ENCODE data around the gene GALNT17.

Gene GALNT17

DNA sequence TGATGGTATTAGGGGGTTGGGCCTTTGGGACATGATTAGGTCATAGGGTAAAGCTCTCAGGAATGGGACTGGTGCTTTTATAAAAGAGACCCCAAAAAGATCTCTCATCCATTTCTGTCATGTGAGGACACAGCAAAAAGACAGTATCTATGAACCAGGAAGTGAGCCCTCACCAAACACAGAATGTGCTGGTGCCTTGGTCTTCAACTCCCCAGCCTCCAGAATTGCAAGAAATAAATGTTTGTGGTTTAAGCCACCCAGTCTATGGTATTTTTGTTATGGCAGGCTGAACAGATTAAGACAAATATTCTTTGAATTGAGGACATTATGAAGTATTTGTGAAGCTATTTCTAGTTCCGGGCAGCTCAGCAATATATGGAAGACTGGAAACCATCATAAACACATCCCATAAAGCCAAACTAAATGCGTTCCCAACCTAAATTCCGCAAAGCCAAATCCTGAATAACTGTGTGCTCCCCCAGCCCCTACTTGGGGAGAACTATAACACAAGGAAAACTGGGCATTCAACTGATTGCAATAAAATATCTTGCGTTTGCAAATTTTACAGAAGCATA is 153.7 kb downstream of the GALNT17 start:
- no peaks in the 10 kb centered on the region for H3K4me1 ChIP-seq (ENCODE audit: low read length)
- TF ChIP-seq, protein P1, sequence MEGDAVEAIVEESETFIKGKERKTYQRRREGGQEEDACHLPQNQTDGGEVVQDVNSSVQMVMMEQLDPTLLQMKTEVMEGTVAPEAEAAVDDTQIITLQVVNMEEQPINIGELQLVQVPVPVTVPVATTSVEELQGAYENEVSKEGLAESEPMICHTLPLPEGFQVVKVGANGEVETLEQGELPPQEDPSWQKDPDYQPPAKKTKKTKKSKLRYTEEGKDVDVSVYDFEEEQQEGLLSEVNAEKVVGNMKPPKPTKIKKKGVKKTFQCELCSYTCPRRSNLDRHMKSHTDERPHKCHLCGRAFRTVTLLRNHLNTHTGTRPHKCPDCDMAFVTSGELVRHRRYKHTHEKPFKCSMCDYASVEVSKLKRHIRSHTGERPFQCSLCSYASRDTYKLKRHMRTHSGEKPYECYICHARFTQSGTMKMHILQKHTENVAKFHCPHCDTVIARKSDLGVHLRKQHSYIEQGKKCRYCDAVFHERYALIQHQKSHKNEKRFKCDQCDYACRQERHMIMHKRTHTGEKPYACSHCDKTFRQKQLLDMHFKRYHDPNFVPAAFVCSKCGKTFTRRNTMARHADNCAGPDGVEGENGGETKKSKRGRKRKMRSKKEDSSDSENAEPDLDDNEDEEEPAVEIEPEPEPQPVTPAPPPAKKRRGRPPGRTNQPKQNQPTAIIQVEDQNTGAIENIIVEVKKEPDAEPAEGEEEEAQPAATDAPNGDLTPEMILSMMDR (IDR thresholded peaks at IDR 0.05; ENCODE audit: low read depth, low read length) = no peak
- TF ChIP-seq EZH2phosphoT487 (IDR thresholded peaks at IDR 0.05; ENCODE audit: low read depth) = no peak
- H3K27ac ChIP-seq (ENCODE audit: low read length) = no peak overlapping the region
- no peak overlapping the region for H3K4me3 ChIP-seq (ENCODE audit: low read length)
- no peak overlapping the region for H2AFZ ChIP-seq (ENCODE audit: low read depth, low read length)
- no peaks in the 10 kb centered on the region for H3K36me3 ChIP-seq (replicated peaks; ENCODE audit: low read depth, low read length)
- no peaks in the 10 kb centered on the region for H3K79me2 ChIP-seq (ENCODE audit: low read length)
- no peak overlapping the region for H3K4me2 ChIP-seq (ENCODE audit: low read length)
- H3K9ac ChIP-seq (ENCODE audit: low read length) = no peak overlapping the region
- no peaks in the 10 kb centered on the region for H3K9me3 ChIP-seq (ENCODE audit: insufficient read depth, low read length)
- H3K27me3 ChIP-seq (ENCODE audit: low read depth, low read length) = no peaks in the 10 kb centered on the region
- H4K20me1 ChIP-seq (ENCODE audit: insufficient read depth, low read length) = no peaks in the 10 kb centered on the region

DNA sequence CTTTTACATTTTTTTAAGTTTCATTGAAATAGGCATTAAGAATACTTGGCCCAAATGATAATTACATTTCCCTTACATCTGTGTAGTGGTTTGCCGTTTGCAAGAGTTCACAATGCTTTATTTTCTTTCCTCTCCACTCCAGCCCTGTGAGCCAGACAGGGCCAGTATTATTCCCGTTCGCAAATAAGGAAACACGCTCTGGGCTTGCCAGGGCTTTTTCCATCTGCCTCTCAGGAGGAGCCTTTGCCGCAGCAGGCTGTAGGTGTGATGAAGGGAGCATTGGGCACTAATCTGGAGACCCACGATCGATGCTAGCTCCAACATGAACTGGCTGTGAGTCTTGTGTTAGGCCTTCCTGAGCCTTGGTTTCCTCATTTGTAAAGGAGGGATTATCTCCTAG is 154.4 kb downstream of the GALNT17 start:
- Histone ChIP-seq H3K4me2 (ENCODE audit: low read length) (no peak overlapping the region), H4K20me1 (ENCODE audit: insufficient read depth, low read length) (no peaks in the 10 kb centered on the region), H3K9ac (ENCODE audit: low read length) (no peak overlapping the region), H3K4me1 (ENCODE audit: low read length) (no peaks in the 10 kb centered on the region), H3K27ac (ENCODE audit: low read length) (no peak overlapping the region), H3K27me3 (ENCODE audit: low read depth, low read length) (no peaks in the 10 kb centered on the region), H3K79me2 (ENCODE audit: low read length) (no peaks in the 10 kb centered on the region), H3K4me3 (ENCODE audit: low read length) (no peak overlapping the region), H3K36me3 (replicated peaks; ENCODE audit: low read depth, low read length) (no peaks in the 10 kb centered on the region), H3K9me3 (ENCODE audit: insufficient read depth, low read length) (no peaks in the 10 kb centered on the region), H2AFZ (ENCODE audit: low read depth, low read length) (no peak overlapping the region)
- TF ChIP-seq, protein P1 (IDR thresholded peaks at IDR 0.05; ENCODE audit: low read depth, low read length) = no peak
- TF ChIP-seq EZH2phosphoT487 (IDR thresholded peaks at IDR 0.05; ENCODE audit: low read depth) = no peak

DNA sequence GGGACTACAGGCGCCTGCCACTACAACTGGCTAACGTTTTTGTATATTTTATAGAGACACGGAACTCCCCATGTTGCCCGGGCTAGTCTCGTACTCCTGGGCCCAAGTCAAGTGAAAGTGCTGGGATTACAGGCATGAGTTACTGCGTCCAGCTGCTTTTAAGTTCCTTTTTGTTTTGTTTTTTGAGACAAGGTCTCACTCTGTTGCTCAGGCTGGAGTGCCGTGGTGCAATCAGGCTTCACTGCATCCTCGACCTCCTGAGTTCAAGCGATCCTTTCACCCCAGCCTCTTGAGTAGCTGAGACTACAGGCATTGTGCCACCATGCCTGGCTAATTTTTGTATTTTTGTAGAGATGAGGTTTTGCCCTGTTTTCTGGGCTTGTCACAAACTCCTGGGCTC is 155.0 kb downstream of the GALNT17 start:
- no peak overlapping the region for H3K9ac ChIP-seq (ENCODE audit: low read length)
- H3K27me3 ChIP-seq (ENCODE audit: low read depth, low read length) = no peaks in the 10 kb centered on the region
- H3K27ac ChIP-seq (ENCODE audit: low read length) = no peak overlapping the region
- H3K4me3 ChIP-seq (ENCODE audit: low read length) = no peak overlapping the region
- H4K20me1 ChIP-seq (ENCODE audit: insufficient read depth, low read length) = no peaks in the 10 kb centered on the region
- H3K9me3 ChIP-seq (ENCODE audit: insufficient read depth, low read length) = no peaks in the 10 kb centered on the region
- TF ChIP-seq, protein P1 (IDR thresholded peaks at IDR 0.05; ENCODE audit: low read depth, low read length) = no peak
- no peak for TF ChIP-seq EZH2phosphoT487 (IDR thresholded peaks at IDR 0.05; ENCODE audit: low read depth)
- H3K36me3 ChIP-seq (replicated peaks; ENCODE audit: low read depth, low read length) = no peaks in the 10 kb centered on the region
- no peak overlapping the region for H2AFZ ChIP-seq (ENCODE audit: low read depth, low read length)
- H3K4me1 ChIP-seq (ENCODE audit: low read length) = no peaks in the 10 kb centered on the region
- H3K79me2 ChIP-seq (ENCODE audit: low read length) = no peaks in the 10 kb centered on the region
- H3K4me2 ChIP-seq (ENCODE audit: low read length) = no peak overlapping the region

DNA sequence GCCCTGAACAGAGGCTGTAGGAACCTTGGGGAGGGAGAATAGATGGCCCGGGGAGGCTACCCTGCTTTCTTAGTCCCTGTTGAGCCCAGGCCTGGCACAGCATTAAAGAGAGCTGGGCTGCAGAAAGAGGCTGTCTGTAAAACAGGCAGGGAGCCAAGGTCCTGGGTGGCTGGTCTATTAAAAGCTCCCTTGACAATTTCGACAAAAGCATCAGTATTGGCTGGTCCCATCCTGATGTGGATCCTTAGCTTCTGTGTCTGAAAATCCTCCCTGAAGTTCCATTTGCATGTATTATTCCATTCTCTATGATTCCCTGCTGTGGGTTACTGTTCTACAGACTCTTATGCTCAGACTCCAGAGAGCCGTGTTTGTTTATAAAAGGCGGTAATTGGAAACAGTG is 158.5 kb downstream of the GALNT17 start:
- Histone ChIP-seq H4K20me1 (ENCODE audit: insufficient read depth, low read length) (no peaks in the 10 kb centered on the region), H3K79me2 (ENCODE audit: low read length) (no peaks in the 10 kb centered on the region), H3K9ac (ENCODE audit: low read length) (no peak overlapping the region), H3K4me3 (ENCODE audit: low read length) (no peak overlapping the region), H3K27ac (ENCODE audit: low read length) (no peak overlapping the region), H3K27me3 (ENCODE audit: low read depth, low read length) (no peaks in the 10 kb centered on the region), H3K4me2 (ENCODE audit: low read length) (no peak overlapping the region), H3K36me3 (replicated peaks; ENCODE audit: low read depth, low read length) (no peaks in the 10 kb centered on the region), H3K4me1 (ENCODE audit: low read length) (no peaks in the 10 kb centered on the region), H3K9me3 (ENCODE audit: insufficient read depth, low read length) (no peaks in the 10 kb centered on the region), H2AFZ (ENCODE audit: low read depth, low read length) (no peak overlapping the region)
- TF ChIP-seq, protein P1 (IDR thresholded peaks at IDR 0.05; ENCODE audit: low read depth, low read length) = no peak
- TF ChIP-seq EZH2phosphoT487 (IDR thresholded peaks at IDR 0.05; ENCODE audit: low read depth) = no peak
